Hepatocyte (in vitro differentiated cells): Measurements from ENCODE around the gene RBM12.

Experiments used
- CTCF ChIP-seq: fragments of 200-600 bp; sonication (generic); IDR thresholded peaks from 2 replicates; pipeline ENCODE4 v1.5.1; 2016; ENCODE audit warnings: antibody characterized with exemption, mild to moderate bottlenecking; ENCODE audit not compliant: poor library complexity
- EZH2 ChIP-seq: fragments of 200-600 bp; sonication (generic); IDR thresholded peaks from 2 replicates; pipeline ENCODE4 v1.6.1; 2016; ENCODE audit warnings: antibody characterized with exemption, mild to moderate bottlenecking, borderline replicate concordance

GRCh38 chr20:35602851-35603495 is 61.7 kb downstream of the RBM12 start:
- TF ChIP-seq CTCF (no peak), EZH2 (no peak)
